ENCODE data around the gene BRINP1. TPM values are rescaled to one million over a fixed set of nuclear protein-coding genes. Genes with fewer than 3 reads are reported as not detected.

BRINP1 gene
- total RNA-seq, 1 experiment from 2014 or later, result 14.0 TPM

DNA sequence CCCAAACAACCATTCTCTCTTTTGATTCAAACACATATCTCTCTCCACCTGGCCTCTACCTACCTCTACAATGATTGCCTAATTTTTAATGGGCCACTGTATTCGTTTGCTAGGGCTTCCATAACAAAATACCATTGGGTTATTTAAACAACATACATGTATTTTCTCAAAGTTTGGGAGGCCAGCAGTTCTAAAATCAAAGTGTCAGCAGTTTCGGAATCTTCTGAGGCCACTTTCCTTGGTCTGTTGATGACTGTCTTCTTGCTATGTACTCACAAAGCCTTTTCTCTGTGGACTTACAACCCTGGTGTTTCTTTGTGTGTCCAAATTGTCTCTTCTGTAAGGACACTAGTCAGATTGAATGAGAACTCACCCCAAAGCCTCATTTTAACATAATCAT is 214.7 kb downstream of the BRINP1 start:
- H4K8ac ChIP-seq (replicated peaks; ENCODE audit: insufficient read length, low read depth, low read length), result no peak overlapping the region
- H3K27me3 ChIP-seq (ENCODE audit: insufficient read depth, low read length), result no peaks in the 10 kb centered on the region
- H2BK15ac ChIP-seq (ENCODE audit: low read depth, low read length), result no peak overlapping the region
- H3K23ac ChIP-seq (ENCODE audit: insufficient read length, low read depth, low read length), result no peak overlapping the region
- no peaks in the 10 kb centered on the region for H4K20me1 ChIP-seq (ENCODE audit: control insufficient read depth, insufficient read depth, insufficient read length)
- no peak overlapping the region for H4K5ac ChIP-seq (ENCODE audit: insufficient read length, low read depth, low read length)
- no peak for TF ChIP-seq CTCF (conservative IDR thresholded peaks at IDR 0.05)
- DNase-seq, result no peak
- H3K56ac ChIP-seq (ENCODE audit: insufficient read length, low read depth, low read length), result no peak overlapping the region
- no peak overlapping the region for H2AK5ac ChIP-seq (ENCODE audit: insufficient read length, low read length)
- no peak overlapping the region for H2BK12ac ChIP-seq (ENCODE audit: insufficient read length, low read depth, low read length)
- no peak overlapping the region for H3K18ac ChIP-seq (ENCODE audit: insufficient read length, low read depth, low read length)
- no peak overlapping the region for H2AFZ ChIP-seq (ENCODE audit: low read length)
- Mint-ChIP-seq H3K27me3 (ENCODE audit: low read depth) (no peaks in the 10 kb centered on the region), H3K27ac (no peak overlapping the region; a peak in 1 of 7 replicates), H3K4me3 (no peak overlapping the region), H3K36me3 (ENCODE audit: insufficient read depth in 1 of 3, low read depth in 3 of 3) (no peaks in the 10 kb centered on the region; a peak in 1 of 7 replicates), H3K4me1 (peaks cover 11 to 16% of the 10 kb centered on the region in 2 experiments), H3K9me3 (no peaks in the 10 kb centered on the region; a peak in 1 of 5 replicates)
- H3T11ph ChIP-seq (ENCODE audit: low read length), result no peak overlapping the region
- no peaks in the 10 kb centered on the region for H3K79me2 ChIP-seq (ENCODE audit: insufficient read depth, low read length)
- no CpG with 5 or more reads among the region's 2 CpGs for WGBS (ENCODE audit: extremely low coverage, insufficient read length, low lambda C conversion rate)
- no peaks in the 10 kb centered on the region for H3K79me1 ChIP-seq (ENCODE audit: insufficient read depth, low read depth, low read length, poor library complexity, severe bottlenecking)
- no peak overlapping the region for H3K27ac ChIP-seq (ENCODE audit: insufficient read length, low read depth, low read length)
- no peak overlapping the region for H3K4ac ChIP-seq (ENCODE audit: low read depth, low read length)
- no peak overlapping the region for H2BK20ac ChIP-seq (ENCODE audit: low read depth, low read length, poor library complexity, severe bottlenecking)
- no peak overlapping the region for H3K14ac ChIP-seq (ENCODE audit: insufficient read depth, low read length)
- H3K4me2 ChIP-seq (ENCODE audit: insufficient read depth, insufficient read length, low read length), result no peak overlapping the region
- H3K4me1 ChIP-seq (ENCODE audit: insufficient read depth, low read length), result no peaks in the 10 kb centered on the region
- no peak overlapping the region for H4K91ac ChIP-seq (ENCODE audit: insufficient read length, low read depth, low read length)
- no peak overlapping the region for H3K9ac ChIP-seq (ENCODE audit: extremely low read depth, insufficient read length, low read length)
- H3K9me3 ChIP-seq (ENCODE audit: control insufficient read depth, low read depth, low read length), result no peaks in the 10 kb centered on the region
- H2BK120ac ChIP-seq (ENCODE audit: low read depth, low read length, poor library complexity, severe bottlenecking), result no peak overlapping the region
- H2BK5ac ChIP-seq (ENCODE audit: insufficient read length, low read length), result no peak overlapping the region
- H3K23me2 ChIP-seq (ENCODE audit: insufficient read length, low read depth, low read length, poor library complexity, severe bottlenecking), result no peaks in the 10 kb centered on the region

Measured in H9 (cell line).